GM10847 (cell line): ENCODE data around the gene SEC14L5.

ENCODE experiments used
- POLR2A ChIP-seq: IDR thresholded peaks from 2 replicates; pipeline ENCODE4 v1.6.1; 2011; ENCODE audit not compliant: insufficient read length; ENCODE audit errors: extremely low read depth

SEC14L5 gene

DNA sequence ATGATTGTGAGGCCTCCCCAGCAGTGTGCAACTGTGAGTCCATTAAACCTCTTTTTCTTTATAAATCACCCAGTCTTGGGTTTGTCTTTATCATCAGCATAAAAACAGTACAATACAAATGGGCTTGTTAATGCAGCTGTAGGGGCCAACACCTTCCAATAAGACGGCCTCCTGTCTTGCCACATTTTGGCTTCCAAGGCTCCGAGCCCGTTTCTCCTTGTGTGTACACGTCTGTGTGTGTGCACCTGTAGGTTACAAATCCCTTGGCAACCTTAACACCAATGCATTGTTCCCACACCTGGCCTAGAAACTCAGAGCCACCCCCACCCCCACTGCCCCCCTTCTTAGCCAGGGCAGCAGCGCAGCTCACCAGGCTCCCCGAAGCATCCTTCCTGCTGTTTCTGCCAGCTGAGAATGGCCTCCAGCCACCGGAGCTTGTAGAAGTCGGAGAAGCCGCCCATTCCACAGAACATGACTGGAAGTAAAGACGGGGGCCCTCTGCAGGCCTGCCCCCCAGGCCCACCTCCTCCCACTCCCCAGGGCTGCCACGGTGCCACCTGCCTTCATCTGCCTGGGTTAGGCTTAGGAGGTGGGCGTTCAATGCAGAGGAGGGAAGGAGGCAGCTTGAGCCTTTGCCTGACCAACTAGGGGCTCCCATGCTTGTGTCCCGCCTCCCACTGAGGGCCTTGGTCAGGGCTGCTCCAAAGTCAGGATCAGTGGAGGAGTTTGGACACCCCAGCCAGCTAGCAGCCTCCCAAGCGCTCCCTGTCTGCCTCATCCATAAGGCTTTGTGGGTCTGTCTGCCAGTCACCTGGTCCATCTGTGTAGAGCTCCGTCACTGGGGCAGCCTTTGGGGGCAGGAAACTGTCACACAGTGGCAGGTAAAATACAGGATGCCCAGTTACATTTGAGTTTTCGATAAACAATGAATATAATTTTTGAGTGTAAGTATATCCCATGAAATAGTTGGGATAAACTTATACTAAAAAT lies 97.0 kb downstream of the SEC14L5 start:
- no peak for TF ChIP-seq POLR2A

DNA sequence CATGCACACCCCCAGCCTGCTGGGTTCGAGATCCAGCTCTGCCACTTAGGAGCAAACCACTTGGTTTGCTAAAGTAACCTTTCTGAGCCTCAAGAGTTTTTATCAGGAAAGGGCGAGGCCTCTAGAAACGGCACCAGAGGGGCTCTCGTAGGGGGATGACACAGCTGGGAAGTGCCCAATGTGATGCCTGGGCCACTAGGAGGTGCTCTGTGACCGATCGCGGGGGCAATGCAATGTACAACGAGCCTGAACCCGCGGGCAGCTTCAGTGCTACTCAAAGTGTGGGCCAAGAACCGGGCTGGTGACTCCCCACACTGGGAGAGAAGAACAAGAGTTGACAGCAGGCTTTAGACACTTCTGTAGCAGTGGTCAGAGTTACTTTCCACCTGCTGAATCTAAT lies 98.2 kb downstream of the SEC14L5 start:
- no peak for TF ChIP-seq POLR2A

DNA sequence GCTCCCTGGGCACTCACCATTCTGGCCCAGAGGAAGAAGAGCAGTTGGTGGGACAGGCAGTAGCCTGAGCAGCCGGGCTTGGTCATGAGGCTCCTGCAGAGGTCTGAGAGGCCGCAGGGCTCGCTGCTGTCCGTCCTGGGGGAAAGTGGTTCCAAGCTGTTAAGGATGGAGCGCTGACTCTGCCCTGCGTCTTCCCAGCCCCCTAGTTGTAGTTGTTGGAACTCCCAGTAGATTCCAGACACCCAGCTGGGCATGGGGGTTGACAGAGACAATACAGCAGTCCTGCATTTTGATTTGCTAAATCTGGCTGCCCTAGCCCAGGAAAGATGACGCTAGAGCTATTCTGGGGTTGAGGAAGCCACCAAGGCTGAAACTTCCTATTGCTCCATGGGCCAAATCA lies 100.3 kb downstream of the SEC14L5 start:
- no peak for TF ChIP-seq POLR2A

DNA sequence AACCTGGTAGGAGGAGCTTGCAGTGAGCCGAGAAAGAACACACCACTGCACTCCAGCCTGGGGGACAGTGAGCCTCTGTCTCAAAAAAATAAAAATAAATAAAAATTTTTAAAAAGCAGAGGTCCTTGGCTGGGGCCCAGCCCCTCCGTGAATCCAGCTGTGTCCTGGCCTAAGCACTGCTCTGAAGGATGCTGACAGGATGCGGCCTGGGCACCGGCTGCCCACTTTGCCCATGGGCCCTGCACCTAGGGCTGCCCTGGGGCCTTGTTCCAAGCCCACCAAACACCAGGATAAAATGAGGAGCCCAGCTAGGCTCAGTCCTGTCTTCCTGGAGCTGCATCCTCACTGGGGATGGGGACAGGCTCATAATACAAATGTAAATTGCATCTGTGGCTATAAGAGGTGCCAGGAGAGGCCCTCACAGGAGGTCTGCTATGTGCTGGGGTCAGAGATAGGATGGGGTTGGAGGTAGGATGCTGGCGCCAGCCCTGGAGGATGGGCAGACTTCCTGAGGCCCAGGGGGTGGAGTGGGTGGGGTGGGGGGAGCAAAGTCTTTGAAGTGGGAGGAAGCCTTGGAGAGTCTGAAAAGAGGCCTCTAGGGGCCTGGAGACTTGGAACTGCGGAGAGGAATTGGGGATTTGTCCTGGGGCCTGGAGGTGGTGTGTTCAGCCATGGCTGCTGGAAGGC lies 101.4 kb downstream of the SEC14L5 start:
- no peak for TF ChIP-seq POLR2A

DNA sequence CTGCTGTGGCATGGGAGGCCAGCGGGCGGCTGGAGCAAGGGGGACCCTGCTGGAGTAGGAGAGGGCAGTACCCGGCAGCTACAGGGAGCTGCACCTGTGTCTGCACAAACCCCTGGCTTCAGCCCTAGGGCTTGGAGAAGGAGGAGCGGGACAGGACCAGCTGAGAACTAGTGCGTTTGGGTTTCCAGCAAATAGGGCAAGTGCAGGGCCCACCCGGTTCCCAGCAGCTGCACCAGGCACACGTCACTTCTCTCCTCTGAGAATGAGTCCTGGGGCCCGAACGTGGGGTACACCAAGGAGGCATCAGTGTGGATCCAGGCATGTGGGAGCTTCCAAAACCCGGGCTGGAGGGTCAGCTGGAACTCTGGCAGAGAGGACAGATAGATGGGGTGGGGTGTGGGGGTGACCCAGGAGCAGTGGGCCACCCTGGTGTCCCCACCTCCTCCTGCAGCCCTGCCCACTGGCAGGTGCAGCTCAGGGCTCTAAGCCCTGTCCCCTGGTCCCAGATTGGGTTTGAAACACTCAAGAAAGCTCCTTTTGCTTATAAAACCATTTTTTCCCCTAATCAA lies 102.0 kb downstream of the SEC14L5 start:
- TF ChIP-seq POLR2A, result no peak

DNA sequence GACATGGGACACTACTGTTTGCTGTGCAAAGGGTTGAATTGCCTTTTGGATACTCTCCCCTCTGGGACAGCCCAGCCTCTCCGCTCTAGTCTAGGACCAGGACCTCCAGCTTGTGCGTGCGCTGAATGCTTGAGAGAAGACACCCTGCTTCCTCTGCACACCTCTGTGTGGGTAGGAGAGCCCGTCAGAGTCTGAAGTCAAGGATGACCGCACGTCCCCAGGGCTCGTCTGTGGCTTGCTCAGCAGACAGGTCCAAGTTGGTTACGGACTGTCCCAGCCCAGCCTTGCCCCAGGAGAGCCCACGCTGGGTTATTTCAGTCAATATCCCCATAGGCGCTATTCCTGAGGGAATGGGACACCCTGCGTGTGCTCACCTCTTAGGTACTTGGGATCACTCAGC lies 103.9 kb downstream of the SEC14L5 start:
- no peak for TF ChIP-seq POLR2A

DNA sequence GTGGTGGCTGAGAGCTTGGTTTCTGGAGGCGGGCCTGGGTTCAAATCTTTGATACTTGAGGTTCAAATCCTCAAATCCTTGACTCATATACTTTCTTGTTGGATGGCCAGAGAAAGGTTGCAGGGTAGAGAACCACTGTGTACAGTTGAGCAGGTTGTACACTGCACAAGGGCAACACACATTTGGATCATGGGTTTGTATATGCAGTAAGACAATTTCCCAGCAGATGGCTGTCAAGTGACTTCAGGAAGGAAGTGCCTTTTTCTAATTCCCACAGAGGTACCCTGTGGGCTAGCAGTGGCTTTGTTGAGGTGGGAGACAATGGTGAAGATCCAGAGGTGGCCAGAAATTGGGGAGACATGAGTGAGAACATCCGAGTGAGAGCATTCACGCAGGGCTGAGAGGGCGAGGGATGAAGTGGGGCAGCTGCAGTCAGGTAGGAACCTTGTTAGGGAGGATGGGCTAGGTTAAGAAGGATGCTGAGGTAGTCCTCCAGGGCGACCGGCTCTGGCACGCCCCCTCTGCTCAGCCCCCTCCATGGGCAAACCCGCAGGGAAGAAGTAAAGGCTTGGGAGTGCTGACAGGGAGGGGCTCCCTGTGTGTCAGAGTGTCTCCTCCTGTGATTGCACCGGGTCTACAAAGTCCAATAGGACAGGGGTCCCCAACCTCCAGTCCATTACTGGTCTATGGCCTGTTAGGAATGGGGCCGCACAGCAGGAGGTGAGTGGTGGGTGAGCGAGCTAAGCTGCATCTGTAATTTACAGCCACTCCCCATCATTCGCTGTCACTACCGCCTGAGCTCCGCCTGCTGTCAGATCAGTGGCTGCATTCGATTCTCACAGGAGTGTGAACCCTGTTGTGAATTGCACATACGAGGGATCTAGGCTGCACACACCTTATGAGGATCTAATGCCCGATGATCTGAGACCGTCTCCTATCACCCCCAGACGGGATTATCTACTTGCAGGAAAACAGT lies 104.9 kb downstream of the SEC14L5 start:
- TF ChIP-seq POLR2A, result no peak

DNA sequence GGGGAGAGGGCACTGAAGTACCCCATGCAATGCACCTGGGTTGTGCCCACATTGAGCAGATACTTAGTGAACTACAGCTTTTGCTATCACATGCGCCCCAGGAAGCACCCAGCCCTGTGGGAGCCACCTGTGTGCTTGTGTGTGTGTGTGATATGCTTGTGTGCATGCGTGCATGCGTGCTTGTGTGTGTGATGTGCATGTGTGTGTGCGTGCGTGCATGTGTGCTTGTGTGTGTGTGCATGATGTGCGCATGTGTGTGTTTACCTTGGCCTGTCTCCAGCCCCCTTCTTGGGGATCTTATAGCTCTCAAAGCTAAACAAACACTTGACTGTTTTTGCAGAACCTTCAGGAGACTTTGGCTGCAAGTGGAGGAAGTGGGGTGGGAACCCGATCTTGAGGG lies 106.8 kb downstream of the SEC14L5 start:
- no peak for TF ChIP-seq POLR2A

DNA sequence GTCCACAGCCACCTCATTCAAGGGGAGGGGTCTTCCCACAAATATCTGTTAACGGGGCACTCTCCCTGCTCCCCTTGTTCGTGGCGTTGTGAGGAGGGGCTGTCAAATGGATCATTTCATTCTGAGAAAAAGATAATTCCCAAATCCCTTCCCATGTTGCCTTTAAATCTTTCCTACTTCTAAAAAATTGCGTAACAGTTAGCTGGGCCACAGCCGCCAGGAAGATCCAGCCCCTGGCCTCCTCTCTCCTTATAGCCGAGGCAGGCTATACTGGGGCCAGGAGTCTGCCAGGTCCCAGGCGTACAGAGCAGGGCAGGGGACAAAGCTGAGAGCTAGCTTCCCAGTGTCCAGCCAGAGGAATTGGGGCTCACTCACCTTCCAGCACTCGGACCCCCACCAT lies 107.2 kb downstream of the SEC14L5 start:
- no peak for TF ChIP-seq POLR2A

DNA sequence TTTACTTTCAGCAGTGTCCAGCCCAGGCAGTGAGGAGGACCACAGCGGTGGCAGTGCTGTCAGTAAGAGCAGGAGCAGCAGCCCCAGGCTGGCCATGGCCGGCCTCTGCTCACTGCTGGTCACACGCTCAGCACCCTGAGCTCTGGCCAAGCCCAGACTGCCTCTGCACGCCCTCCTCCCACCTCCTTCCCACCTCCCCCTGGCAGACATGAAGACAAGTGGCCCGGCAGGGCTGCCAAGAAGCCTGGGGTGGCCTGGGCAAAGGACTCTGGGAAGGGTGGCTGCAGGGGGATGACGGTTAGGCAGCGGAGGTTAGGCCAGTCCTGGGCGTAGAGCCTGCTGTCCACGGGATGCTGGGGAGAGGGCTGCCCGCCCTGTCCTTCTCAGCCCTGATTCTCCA lies 107.7 kb downstream of the SEC14L5 start, which contains the start of gene C16orf89:
TSS of gene C16orf89 (minus strand) at position 144 of the 400 bp plus-strand sequence. CDS start at position 96, 48 bp downstream.
- TF ChIP-seq POLR2A, result no peak

DNA sequence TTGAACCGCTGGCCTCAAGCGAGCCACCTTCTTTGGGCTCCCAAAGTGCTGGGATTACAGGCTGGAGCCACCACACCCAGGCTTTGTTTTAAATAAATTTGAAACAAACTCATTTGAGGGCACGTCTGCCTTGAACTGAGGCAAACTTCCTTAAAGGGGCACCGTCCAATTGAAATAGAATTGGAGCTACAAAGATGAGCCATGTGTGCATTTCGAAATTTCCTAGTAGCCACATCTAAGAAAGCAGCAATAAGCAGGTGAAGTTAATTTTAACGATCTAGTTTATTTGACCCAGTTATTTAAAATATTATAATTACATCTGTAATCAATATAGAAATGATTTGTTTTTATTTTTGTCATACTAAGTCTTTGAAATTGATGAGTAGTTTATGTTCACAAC lies 108.4 kb downstream of the SEC14L5 start:
- no peak for TF ChIP-seq POLR2A
